Fibroblast of mammary gland (primary cell): ENCODE results near the gene CELF1.

Experiments used
- DNase-seq: peaks from one replicate; pipeline ENCODE4 v3.0.0-alpha.2; 2010; ENCODE audit warnings: low read depth
- H3K4me3 ChIP-seq: 2 replicates; pipeline ENCODE4 v1.5.1; 2011; ENCODE audit warnings: low read depth, mild to moderate bottlenecking, low read length, moderate library complexity; ENCODE audit not compliant: control insufficient read depth
- TF ChIP-seq, protein P1 (sequence below): conservative IDR thresholded peaks from 2 replicates; pipeline ENCODE4 v1.5.1; 2011; ENCODE audit warnings: low read depth, low read length, inconsistent platforms; ENCODE audit not compliant: control insufficient read depth, insufficient read depth

CELF1 gene

DNA sequence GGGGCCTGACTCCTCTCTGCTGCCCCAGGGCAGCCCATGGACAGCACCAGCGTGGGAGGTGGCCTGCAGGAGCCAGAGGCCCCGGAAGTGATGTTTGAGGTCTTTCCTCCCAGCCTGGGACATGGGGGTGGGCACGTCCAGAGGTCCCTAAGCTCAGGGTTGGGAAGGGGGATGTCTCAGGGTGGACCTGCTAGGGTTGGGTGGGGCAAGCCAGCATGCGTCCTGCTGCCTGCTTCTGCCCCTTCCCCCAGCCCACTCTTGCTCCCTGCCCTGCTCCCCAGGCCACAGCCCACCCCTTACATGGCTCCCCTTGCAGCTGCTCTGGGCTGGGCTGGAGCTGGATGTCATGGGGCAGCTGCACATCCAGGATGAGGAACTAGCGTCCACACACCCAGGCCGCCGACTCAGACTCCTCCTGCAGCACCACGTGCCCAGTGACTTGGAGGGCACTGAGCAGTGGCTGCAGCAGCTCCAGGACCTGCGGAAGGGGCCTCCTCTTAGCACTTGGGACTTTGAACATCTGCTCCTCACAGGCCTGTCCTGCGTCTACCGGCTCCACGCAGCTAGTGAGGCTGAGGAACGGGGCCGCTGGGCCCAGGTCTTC is 34.9 kb upstream of the CELF1 start:
- no peak overlapping the region for H3K4me3 ChIP-seq
- TF ChIP-seq, protein P1, sequence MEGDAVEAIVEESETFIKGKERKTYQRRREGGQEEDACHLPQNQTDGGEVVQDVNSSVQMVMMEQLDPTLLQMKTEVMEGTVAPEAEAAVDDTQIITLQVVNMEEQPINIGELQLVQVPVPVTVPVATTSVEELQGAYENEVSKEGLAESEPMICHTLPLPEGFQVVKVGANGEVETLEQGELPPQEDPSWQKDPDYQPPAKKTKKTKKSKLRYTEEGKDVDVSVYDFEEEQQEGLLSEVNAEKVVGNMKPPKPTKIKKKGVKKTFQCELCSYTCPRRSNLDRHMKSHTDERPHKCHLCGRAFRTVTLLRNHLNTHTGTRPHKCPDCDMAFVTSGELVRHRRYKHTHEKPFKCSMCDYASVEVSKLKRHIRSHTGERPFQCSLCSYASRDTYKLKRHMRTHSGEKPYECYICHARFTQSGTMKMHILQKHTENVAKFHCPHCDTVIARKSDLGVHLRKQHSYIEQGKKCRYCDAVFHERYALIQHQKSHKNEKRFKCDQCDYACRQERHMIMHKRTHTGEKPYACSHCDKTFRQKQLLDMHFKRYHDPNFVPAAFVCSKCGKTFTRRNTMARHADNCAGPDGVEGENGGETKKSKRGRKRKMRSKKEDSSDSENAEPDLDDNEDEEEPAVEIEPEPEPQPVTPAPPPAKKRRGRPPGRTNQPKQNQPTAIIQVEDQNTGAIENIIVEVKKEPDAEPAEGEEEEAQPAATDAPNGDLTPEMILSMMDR, result no peak
- no peak for DNase-seq

DNA sequence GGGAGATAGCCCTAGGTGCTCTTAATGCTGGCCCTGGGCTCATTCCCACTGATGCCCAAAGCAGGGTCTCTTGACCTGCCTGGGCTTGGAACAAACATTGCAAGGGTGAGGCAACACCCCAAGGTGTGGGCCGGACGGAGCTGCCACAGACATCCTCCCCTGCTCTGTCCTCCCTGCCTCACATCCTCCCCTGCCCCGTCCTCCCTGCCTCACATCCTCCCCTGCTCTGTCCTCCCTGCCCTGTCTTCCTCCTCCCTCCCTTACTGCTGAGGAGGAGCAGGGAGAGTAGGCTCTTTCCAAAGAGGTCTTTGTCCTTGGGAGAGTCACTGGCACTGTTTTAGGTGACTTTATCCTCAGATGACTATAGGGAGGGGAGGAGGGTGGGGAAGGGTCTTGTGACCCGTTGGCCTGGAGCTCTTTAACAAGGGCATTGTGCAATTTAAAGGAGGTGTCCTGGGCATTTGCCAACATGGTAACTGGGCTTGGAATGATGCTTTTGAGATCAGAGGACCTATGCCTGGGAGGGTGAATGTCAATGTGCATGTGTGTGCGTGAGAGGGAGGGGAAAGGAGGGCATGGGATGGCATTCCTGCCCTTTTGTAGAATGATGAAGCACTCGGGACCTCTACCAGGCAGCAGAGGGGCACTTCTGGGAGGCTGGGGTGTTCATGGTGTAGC is 34.2 kb upstream of the CELF1 start:
- TF ChIP-seq, protein P1, result no peak
- H3K4me3 ChIP-seq, result no peak overlapping the region
- DNase-seq, result no peak

GRCh38 chr11:47586098-47586855 is 33.3 kb upstream of the CELF1 start, which contains the start of gene FAM180B:
Gene FAM180B, plus strand, starts transcription at chr11:47586678. Its CDS starts 91 bp downstream, at chr11:47586769.
- H3K4me3 ChIP-seq, result no peak within 1 kb of the TSS
- DNase-seq, result no peak
- TF ChIP-seq, protein P1, result no peak

GRCh38 chr11:47583844-47584243 is 30.9 kb upstream of the CELF1 start:
- H3K4me3 ChIP-seq, result no peak overlapping the region
- no peak for DNase-seq
- TF ChIP-seq, protein P1, result no peak

- peak within 1 kb of the TSS; percentile 96 for H3K4me3 ChIP-seq
- peak; percentile 90 for DNase-seq
- TF ChIP-seq, protein P1, result no peak
Observed at GRCh38 chr11:47578524-47579494, 25.9 kb upstream of the CELF1 start, which contains the start of the genes KBTBD4 and NDUFS3. Gene KBTBD4, minus strand, starts transcription at chr11:47578970. Its CDS starts 19 bp downstream, at chr11:47578951. Gene NDUFS3, plus strand, starts transcription at chr11:47579074. Its CDS starts 18 bp downstream, at chr11:47579092.

DNA sequence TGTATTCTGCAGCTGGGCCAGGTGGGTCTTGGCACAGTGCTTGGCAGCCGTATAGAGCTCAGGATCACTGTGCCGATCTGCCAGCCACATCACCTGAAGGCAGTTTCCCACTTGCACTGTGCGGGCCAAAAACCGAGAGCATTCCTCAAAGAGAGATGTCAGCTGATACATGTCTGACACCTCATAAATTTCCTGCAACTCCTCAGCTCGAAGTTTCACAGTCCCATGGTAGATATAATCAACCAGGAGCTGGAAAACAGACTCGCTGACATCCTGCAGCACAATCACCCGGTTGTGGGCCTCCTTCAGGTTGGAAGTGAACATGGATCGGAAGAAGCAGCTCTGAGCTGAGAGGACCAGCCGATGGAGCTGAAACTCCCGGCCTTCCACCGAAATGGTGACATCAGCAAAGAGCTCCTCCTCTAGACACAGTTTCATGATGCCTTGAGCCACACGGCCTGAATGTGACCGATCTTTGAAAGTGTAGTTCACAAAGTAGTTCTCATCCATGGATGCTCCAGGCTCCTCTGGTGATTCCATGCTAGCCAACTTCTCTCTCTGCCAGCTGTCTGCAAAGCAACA is 24.6 kb upstream of the CELF1 start:
- TF ChIP-seq, protein P1, result no peak
- DNase-seq, result peak; percentile 50
- peak overlapping the region; percentile 96 for H3K4me3 ChIP-seq
